BE2C (cell line): ENCODE data around the gene BICD2.

Experiments
- DNase-seq: peaks from one replicate; pipeline ENCODE4 v3.0.0-alpha.2; 2020
- H3K27me3 ChIP-seq: fragments of 250-450 bp; sonication (Bioruptor Pico); 2 replicates; pipeline ENCODE4 v1.5.1; 2020; ENCODE audit warnings: mild to moderate bottlenecking
- H3K36me3 ChIP-seq: fragments of 250-450 bp; sonication (Bioruptor Pico); 2 replicates; pipeline ENCODE4 v1.5.1; 2020; ENCODE audit warnings: mild to moderate bottlenecking
- H3K4me1 ChIP-seq: fragments of 250-450 bp; sonication (Bioruptor Pico); 2 replicates; pipeline ENCODE4 v1.5.1; 2020
- H3K4me3 ChIP-seq: 2 replicates; pipeline ENCODE4 v1.5.1; 2011; ENCODE audit warnings: low read depth, low read length
- H3K9me3 ChIP-seq: fragments of 250-450 bp; sonication (Bioruptor Pico); 2 replicates; pipeline ENCODE4 v1.5.1; 2020
- CTCF ChIP-seq: IDR thresholded peaks from 2 replicates; pipeline ENCODE4 v1.5.1; 2012; ENCODE audit warnings: mild to moderate bottlenecking, low read depth, low read length

BICD2 gene

GRCh38 chr9:92720807-92721535, 43.7 kb downstream of the BICD2 start:
- DNase-seq = no peak
- H3K4me1 ChIP-seq = no peaks in the 10 kb centered on the region
- TF ChIP-seq CTCF = no peak
- H3K27me3 ChIP-seq = no peaks in the 10 kb centered on the region
- peaks cover 76% of the 10 kb centered on the region for H3K36me3 ChIP-seq
- no peaks in the 10 kb centered on the region for H3K9me3 ChIP-seq
- no peak overlapping the region for H3K4me3 ChIP-seq

- peaks cover 76% of the 10 kb centered on the region for H3K36me3 ChIP-seq
- no peaks in the 10 kb centered on the region for H3K4me1 ChIP-seq
- no peaks in the 10 kb centered on the region for H3K27me3 ChIP-seq
- no peak for TF ChIP-seq CTCF
- no peaks in the 10 kb centered on the region for H3K9me3 ChIP-seq
- DNase-seq = no peak
- H3K4me3 ChIP-seq = no peak overlapping the region
Measured at GRCh38 chr9:92720209-92720765, 44.3 kb downstream of the BICD2 start.

- H3K4me3 ChIP-seq = no peak overlapping the region
- no peaks in the 10 kb centered on the region for H3K27me3 ChIP-seq
- H3K9me3 ChIP-seq = no peaks in the 10 kb centered on the region
- no peak for DNase-seq
- no peak for TF ChIP-seq CTCF
- H3K36me3 ChIP-seq = peaks cover 86% of the 10 kb centered on the region
- H3K4me1 ChIP-seq = no peaks in the 10 kb centered on the region
Measured at GRCh38 chr9:92719028-92719647, 45.5 kb downstream of the BICD2 start.

- TF ChIP-seq CTCF = no peak
- Histone ChIP-seq H3K4me1 (no peaks in the 10 kb centered on the region), H3K36me3 (peaks cover 94% of the 10 kb centered on the region), H3K27me3 (no peaks in the 10 kb centered on the region), H3K9me3 (no peaks in the 10 kb centered on the region), H3K4me3 (no peak overlapping the region)
- DNase-seq = no peak
Measured at GRCh38 chr9:92718086-92719001, 46.3 kb downstream of the BICD2 start.

- Histone ChIP-seq H3K27me3 (no peaks in the 10 kb centered on the region), H3K4me1 (no peaks in the 10 kb centered on the region), H3K9me3 (no peaks in the 10 kb centered on the region), H3K4me3 (no peak overlapping the region), H3K36me3 (peaks cover 95% of the 10 kb centered on the region)
- DNase-seq = no peak
- no peak for TF ChIP-seq CTCF
Measured at GRCh38 chr9:92717201-92718085, 47.2 kb downstream of the BICD2 start.
